ENCODE results near the gene IL6. TPM values are rescaled to one million over a fixed set of nuclear protein-coding genes. Genes with fewer than 3 reads are reported as not detected.

The IL6 gene
- total RNA-seq (2022; extraction: Qiagen RNA extraction), result 0.59 to 1.3 TPM (median 1.2 TPM) in 5 replicates

DNA sequence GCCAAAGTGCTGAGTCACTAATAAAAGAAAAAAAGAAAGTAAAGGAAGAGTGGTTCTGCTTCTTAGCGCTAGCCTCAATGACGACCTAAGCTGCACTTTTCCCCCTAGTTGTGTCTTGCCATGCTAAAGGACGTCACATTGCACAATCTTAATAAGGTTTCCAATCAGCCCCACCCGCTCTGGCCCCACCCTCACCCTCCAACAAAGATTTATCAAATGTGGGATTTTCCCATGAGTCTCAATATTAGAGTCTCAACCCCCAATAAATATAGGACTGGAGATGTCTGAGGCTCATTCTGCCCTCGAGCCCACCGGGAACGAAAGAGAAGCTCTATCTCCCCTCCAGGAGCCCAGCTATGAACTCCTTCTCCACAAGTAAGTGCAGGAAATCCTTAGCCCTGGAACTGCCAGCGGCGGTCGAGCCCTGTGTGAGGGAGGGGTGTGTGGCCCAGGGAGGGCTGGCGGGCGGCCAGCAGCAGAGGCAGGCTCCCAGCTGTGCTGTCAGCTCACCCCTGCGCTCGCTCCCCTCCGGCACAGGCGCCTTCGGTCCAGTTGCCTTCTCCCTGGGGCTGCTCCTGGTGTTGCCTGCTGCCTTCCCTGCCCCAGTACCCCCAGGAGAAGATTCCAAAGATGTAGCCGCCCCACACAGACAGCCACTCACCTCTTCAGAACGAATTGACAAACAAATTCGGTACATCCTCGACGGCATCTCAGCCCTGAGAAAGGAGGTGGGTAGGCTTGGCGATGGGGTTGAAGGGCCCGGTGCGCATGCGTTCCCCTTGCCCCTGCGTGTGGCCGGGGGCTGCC is at the start of gene IL6:
Gene IL6 (plus strand): TSS at position 294 of the 807 bp plus-strand sequence. CDS start 63 bp downstream, at position 357.

Other genes starting within 250 kb of the IL6 start
- 0.07 to 0.19 TPM (median 0.12 TPM) in 4 of 5 replicates, not detected in the other for gene STEAP1B, start 227.0 kb upstream of the IL6 start, total RNA-seq (2022; extraction: Qiagen RNA extraction)
- 436 to 1,044 TPM (median 466 TPM) in 5 replicates for gene TOMM7, start 95.6 kb downstream of the IL6 start, total RNA-seq (2022; extraction: Qiagen RNA extraction)

All from A549 treated with AZD2906 at 1 μM for 4 hours (cell line).